Measurements from ENCODE around the gene LSAMP. TPM values are rescaled to one million over a fixed set of nuclear protein-coding genes. Genes with fewer than 3 reads are reported as not detected.

LSAMP gene
- total RNA-seq, 1 experiment from 2014 or later, result not detected

DNA sequence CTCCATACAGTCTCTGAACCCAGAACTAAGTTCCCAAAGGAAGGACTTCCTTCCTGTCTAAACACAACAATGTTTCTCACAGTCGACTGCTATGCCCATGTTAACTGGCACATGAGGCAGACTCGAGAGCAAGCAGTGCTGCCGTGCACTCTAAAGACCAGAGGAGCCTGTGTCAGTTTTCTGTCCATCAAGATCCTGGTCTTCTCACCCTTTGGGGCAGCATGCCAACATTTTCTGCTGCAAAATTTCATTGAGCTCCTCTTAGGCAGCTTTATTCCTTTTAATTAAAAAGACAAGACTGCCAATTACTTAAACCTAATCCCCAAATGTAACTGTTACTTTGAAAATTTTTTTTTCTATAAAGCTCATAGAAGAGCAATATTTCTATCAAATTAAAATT, 616.9 kb downstream of the LSAMP start:
- no TSS peak for BruUV-seq (replicated peaks)
- H3K36me3 Mint-ChIP-seq (ENCODE audit: insufficient read depth, unreplicated experiment), result no peaks in the 10 kb centered on the region

GRCh38 chr3:115827495-115827894, 617.8 kb downstream of the LSAMP start:
- Mint-ChIP-seq H3K36me3 (ENCODE audit: insufficient read depth, unreplicated experiment) (no peaks in the 10 kb centered on the region), H3K4me3 (ENCODE audit: unreplicated experiment) (no peak overlapping the region), H3K27ac (ENCODE audit: low read depth, unreplicated experiment) (no peak overlapping the region), H3K27me3 (ENCODE audit: insufficient read depth, unreplicated experiment) (no peaks in the 10 kb centered on the region), H3K9me3 (ENCODE audit: unreplicated experiment) (no peaks in the 10 kb centered on the region), H3K4me1 (ENCODE audit: insufficient read depth, unreplicated experiment) (peaks cover 21% of the 10 kb centered on the region)
- TF ChIP-seq, protein P1, sequence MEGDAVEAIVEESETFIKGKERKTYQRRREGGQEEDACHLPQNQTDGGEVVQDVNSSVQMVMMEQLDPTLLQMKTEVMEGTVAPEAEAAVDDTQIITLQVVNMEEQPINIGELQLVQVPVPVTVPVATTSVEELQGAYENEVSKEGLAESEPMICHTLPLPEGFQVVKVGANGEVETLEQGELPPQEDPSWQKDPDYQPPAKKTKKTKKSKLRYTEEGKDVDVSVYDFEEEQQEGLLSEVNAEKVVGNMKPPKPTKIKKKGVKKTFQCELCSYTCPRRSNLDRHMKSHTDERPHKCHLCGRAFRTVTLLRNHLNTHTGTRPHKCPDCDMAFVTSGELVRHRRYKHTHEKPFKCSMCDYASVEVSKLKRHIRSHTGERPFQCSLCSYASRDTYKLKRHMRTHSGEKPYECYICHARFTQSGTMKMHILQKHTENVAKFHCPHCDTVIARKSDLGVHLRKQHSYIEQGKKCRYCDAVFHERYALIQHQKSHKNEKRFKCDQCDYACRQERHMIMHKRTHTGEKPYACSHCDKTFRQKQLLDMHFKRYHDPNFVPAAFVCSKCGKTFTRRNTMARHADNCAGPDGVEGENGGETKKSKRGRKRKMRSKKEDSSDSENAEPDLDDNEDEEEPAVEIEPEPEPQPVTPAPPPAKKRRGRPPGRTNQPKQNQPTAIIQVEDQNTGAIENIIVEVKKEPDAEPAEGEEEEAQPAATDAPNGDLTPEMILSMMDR (IDR thresholded peaks at IDR 0.05; ENCODE audit: unreplicated experiment), result no peak
- DNase-seq (ENCODE audit: unreplicated experiment), result no peak
- CTCF ChIA-PET, result interaction anchor here (0.6 to 1.7 kb wide), 4 partner anchors 7 to 42 kb away, joined by 3 to 8 read pairs (median 4); no protein-coding TSS in a partner anchor
- no TSS peak for BruUV-seq (replicated peaks)
- intact Hi-C loops (cut with micrococcal nuclease), result no loop called here
- POLR2A ChIA-PET, result no interaction called here

More for the DNA sequence above, 616.9 kb downstream of the LSAMP start:
- no peak for DNase-seq (ENCODE audit: unreplicated experiment)
- TF ChIP-seq, protein P1 (IDR thresholded peaks at IDR 0.05; ENCODE audit: unreplicated experiment), result no peak
- H3K27me3 Mint-ChIP-seq (ENCODE audit: insufficient read depth, unreplicated experiment), result no peaks in the 10 kb centered on the region
- ChIA-PET POLR2A (no interaction called here), CTCF (interaction anchor here (0.6 to 0.9 kb wide), 5 partner anchors 8 to 770 kb away, joined by 3 to 4 read pairs (median 3); no protein-coding TSS in a partner anchor)
- no peak overlapping the region for H3K4me3 Mint-ChIP-seq (ENCODE audit: unreplicated experiment)
- no peaks in the 10 kb centered on the region for H3K9me3 Mint-ChIP-seq (ENCODE audit: unreplicated experiment)
- H3K4me1 Mint-ChIP-seq (ENCODE audit: insufficient read depth, unreplicated experiment), result peaks cover 21% of the 10 kb centered on the region
- intact Hi-C loops (cut with micrococcal nuclease), result no loop called here
- H3K27ac Mint-ChIP-seq (ENCODE audit: low read depth, unreplicated experiment), result peak overlapping the region; percentile 9

GRCh38 chr3:115825046-115825445, 620.2 kb downstream of the LSAMP start:
- BruUV-seq (replicated peaks), result no TSS peak
- Mint-ChIP-seq H3K27ac (ENCODE audit: low read depth, unreplicated experiment) (no peak overlapping the region), H3K4me1 (ENCODE audit: insufficient read depth, unreplicated experiment) (peaks cover 16% of the 10 kb centered on the region), H3K36me3 (ENCODE audit: insufficient read depth, unreplicated experiment) (no peaks in the 10 kb centered on the region), H3K4me3 (ENCODE audit: unreplicated experiment) (no peak overlapping the region), H3K27me3 (ENCODE audit: insufficient read depth, unreplicated experiment) (no peaks in the 10 kb centered on the region), H3K9me3 (ENCODE audit: unreplicated experiment) (no peaks in the 10 kb centered on the region)
- intact Hi-C loops (cut with micrococcal nuclease), result no loop called here
- CTCF ChIA-PET, result interaction anchor here (0.6 to 1.8 kb wide), 4 partner anchors 12 to 133 kb away, joined by 3 to 10 read pairs (median 3); no protein-coding TSS in a partner anchor
- peak; percentile 36 for DNase-seq (ENCODE audit: unreplicated experiment)
- POLR2A ChIA-PET, result interaction anchor here (0.6 kb wide), 1 partner anchor 107 kb away, joined by 3 read pairs; no protein-coding TSS in a partner anchor
- TF ChIP-seq, protein P1 (IDR thresholded peaks at IDR 0.05; ENCODE audit: unreplicated experiment), result no peak

GRCh38 chr3:115823083-115823482, 622.2 kb downstream of the LSAMP start:
- Mint-ChIP-seq H3K27ac (ENCODE audit: low read depth, unreplicated experiment) (no peak overlapping the region), H3K9me3 (ENCODE audit: unreplicated experiment) (no peaks in the 10 kb centered on the region), H3K4me1 (ENCODE audit: insufficient read depth, unreplicated experiment) (peaks cover 11% of the 10 kb centered on the region), H3K4me3 (ENCODE audit: unreplicated experiment) (no peak overlapping the region), H3K27me3 (ENCODE audit: insufficient read depth, unreplicated experiment) (no peaks in the 10 kb centered on the region), H3K36me3 (ENCODE audit: insufficient read depth, unreplicated experiment) (no peaks in the 10 kb centered on the region)
- POLR2A ChIA-PET, result no interaction called here
- no TSS peak for BruUV-seq (replicated peaks)
- TF ChIP-seq, protein P1 (IDR thresholded peaks at IDR 0.05; ENCODE audit: unreplicated experiment), result no peak
- intact Hi-C loops (cut with micrococcal nuclease), result no loop called here
- CTCF ChIA-PET, result interaction anchor here (0.7 to 2.1 kb wide), 6 partner anchors 8 to 176 kb away, joined by 3 to 9 read pairs (median 4); no protein-coding TSS in a partner anchor
- DNase-seq (ENCODE audit: unreplicated experiment), result no peak

All from MCF 10A (cell line).